Measurements from ENCODE around the gene ZDHHC22. TPM values are rescaled to one million over a fixed set of nuclear protein-coding genes. Genes with fewer than 3 reads are reported as not detected.

The ZDHHC22 gene
- total RNA-seq, 1 donor from 2014 or later, result not detected

GRCh38 chr14:77119851-77120250, 21.7 kb downstream of the ZDHHC22 start:
- no peak for DNase-seq
- Histone ChIP-seq H3K27me3 (no peaks in the 10 kb centered on the region), H3K4me1 (peaks cover 8% of the 10 kb centered on the region), H3K36me3 (peaks cover 26% of the 10 kb centered on the region), H3K27ac (no peak overlapping the region), H3K4me3 (no peak overlapping the region), H3K9me3 (no peaks in the 10 kb centered on the region)
- intact Hi-C loops (cut with DNase I), result no loop called here
- no peak for ATAC-seq
- no peak for TF ChIP-seq CTCF (IDR thresholded peaks at IDR 0.05)

GRCh38 chr14:77116172-77116817, 25.3 kb downstream of the ZDHHC22 start:
- Histone ChIP-seq H3K4me1 (no peaks in the 10 kb centered on the region), H3K27me3 (no peaks in the 10 kb centered on the region), H3K4me3 (no peak overlapping the region), H3K9me3 (no peaks in the 10 kb centered on the region), H3K36me3 (peaks cover 56% of the 10 kb centered on the region), H3K27ac (no peak overlapping the region)
- intact Hi-C loops (cut with DNase I), result no loop called here
- no peak for ATAC-seq
- TF ChIP-seq CTCF (IDR thresholded peaks at IDR 0.05), result no peak
- DNase-seq, result no peak

- no peak for TF ChIP-seq CTCF (IDR thresholded peaks at IDR 0.05)
- H3K4me3 ChIP-seq, result no peak overlapping the region
- no peak overlapping the region for H3K27ac ChIP-seq
- intact Hi-C loops (cut with DNase I), result no loop called here
- H3K27me3 ChIP-seq, result no peaks in the 10 kb centered on the region
- DNase-seq (no peak), ATAC-seq (peak; percentile 53)
- no peaks in the 10 kb centered on the region for H3K4me1 ChIP-seq
- no peaks in the 10 kb centered on the region for H3K9me3 ChIP-seq
- peaks cover 68% of the 10 kb centered on the region for H3K36me3 ChIP-seq
These were observed 27.0 kb downstream of the ZDHHC22 start for GRCh38 chr14:77114609-77115008.

GRCh38 chr14:77113644-77114043, 27.9 kb downstream of the ZDHHC22 start:
- peak; percentile 39 for DNase-seq
- Histone ChIP-seq H3K4me1 (no peaks in the 10 kb centered on the region), H3K9me3 (no peaks in the 10 kb centered on the region), H3K4me3 (no peak overlapping the region), H3K27me3 (no peaks in the 10 kb centered on the region), H3K36me3 (peaks cover 75% of the 10 kb centered on the region), H3K27ac (no peak overlapping the region)
- intact Hi-C loops (cut with DNase I), result no loop called here
- ATAC-seq, result no peak
- no peak for TF ChIP-seq CTCF (IDR thresholded peaks at IDR 0.05)

GRCh38 chr14:77111021-77111420, 30.6 kb downstream of the ZDHHC22 start:
- H3K4me3 ChIP-seq, result no peak overlapping the region
- H3K9me3 ChIP-seq, result no peaks in the 10 kb centered on the region
- H3K4me1 ChIP-seq, result peaks cover 10% of the 10 kb centered on the region
- no peak for TF ChIP-seq CTCF (IDR thresholded peaks at IDR 0.05)
- peak; percentile 76 for ATAC-seq
- intact Hi-C loops (cut with DNase I), result no loop called here
- DNase-seq, result peak; percentile 37
- H3K27ac ChIP-seq, result peak overlapping the region; percentile 37
- no peaks in the 10 kb centered on the region for H3K27me3 ChIP-seq
- H3K36me3 ChIP-seq, result peaks cover 75% of the 10 kb centered on the region

GRCh38 chr14:77110286-77110685, 31.3 kb downstream of the ZDHHC22 start:
- ATAC-seq (no peak), DNase-seq (no peak)
- Histone ChIP-seq H3K4me1 (peaks cover 10% of the 10 kb centered on the region), H3K27me3 (no peaks in the 10 kb centered on the region), H3K9me3 (no peaks in the 10 kb centered on the region), H3K4me3 (no peak overlapping the region), H3K36me3 (peaks cover 73% of the 10 kb centered on the region), H3K27ac (peak overlapping the region; percentile 37)
- intact Hi-C loops (cut with DNase I), result no loop called here
- no peak for TF ChIP-seq CTCF (IDR thresholded peaks at IDR 0.05)
